Right lobe of liver (tissue), 4 donors: Measurements from ENCODE around the gene PPOX.

Source experiments
- CTCF ChIP-seq, 4 donors: fragments of 200-600 bp in 3 of 4; fragments of 450-650 bp in 1 of 4; IDR thresholded peaks; one replicate each; pipeline versions ENCODE4 v1.5.1 to v1.8.0; 2016 to 2022; ENCODE audit warnings: antibody characterized with exemption in 4 of 4, mild to moderate bottlenecking in 2 of 4
- POLR2A ChIP-seq: fragments of 450-650 bp; IDR thresholded peaks from one replicate; pipeline ENCODE4 v1.6.1; 2017; ENCODE audit warnings: antibody characterized with exemption, mild to moderate bottlenecking
- donor health status: DM: no; HTN: no; CAD: no.
- donor health status: DM: no; HTN: no; CAD: no.
- donor health status: DM: no; HTN: yes; CAD: no.

DNA sequence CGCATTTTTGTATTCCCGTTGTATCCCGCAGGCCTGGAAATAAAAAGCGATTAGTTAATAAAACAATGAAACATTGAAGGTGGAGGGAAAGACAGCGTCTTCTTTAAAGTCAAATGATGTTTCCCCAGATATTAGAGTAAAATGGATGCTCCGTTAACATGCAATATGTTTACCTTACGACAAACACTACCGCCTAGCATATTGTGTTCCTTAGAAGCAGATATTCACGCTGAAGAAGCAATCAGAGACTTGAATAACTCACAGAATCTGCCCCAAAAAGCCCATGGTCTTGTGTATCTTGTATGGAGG lies 11.7 kb downstream of the PPOX start:
- no peak for TF ChIP-seq CTCF (IDR thresholded peaks at IDR 0.05)
- no peak for TF ChIP-seq POLR2A
